GM12878 (cell line): ENCODE results near the gene FKBP4. TPM values are rescaled to one million over a fixed set of nuclear protein-coding genes. Genes with fewer than 3 reads are reported as not detected.

Source experiments
- ATAC-seq: fragments of 200-7000 bp; cut with Tn5 transposase; 3 replicates; pipeline ENCODE4 v1.9.1; 2020; ENCODE audit warnings: mild to moderate bottlenecking, moderate library complexity
- BruUV-seq: library from RNA; stranded (reverse); fragments of 400-500 nt; replicated peaks from 2 replicates; lab custom pipeline; 2021; lab: Mats Ljungman, UMichigan
- CTCF ChIA-PET: fragments of 300-600 bp; sonication (Branson Sonifier 250); formaldehyde crosslinking; extraction: SDS; loops from one replicate; lab custom pipeline; 2021; ENCODE audit warnings: inconsistent platforms; lab: Yijun Ruan, JAX
- POLR2A ChIA-PET: fragments of 350-600 bp; formaldehyde crosslinking; extraction: SDS; loops from one replicate; lab custom pipeline; 2021; ENCODE audit warnings: inconsistent platforms; lab: Charles Lee
- RAD21 ChIA-PET: fragments of 300-600 bp; sonication (Branson Sonifier 250); formaldehyde crosslinking; loops from one replicate; lab custom pipeline; 2023; ENCODE audit warnings: antibody characterized with exemption; ENCODE audit not compliant: unreplicated experiment; lab: Charles Lee
- SMC1A ChIA-PET: fragments of 300-600 bp; sonication (Branson Sonifier 250); formaldehyde crosslinking; loops from one replicate; lab custom pipeline; 2023; ENCODE audit not compliant: unreplicated experiment, uncharacterized antibody; lab: Charles Lee
- DNase-seq: peaks from one replicate; pipeline ENCODE4 v3.0.0-alpha.2; 2011; ENCODE audit warnings: low read depth, low spot score
- FAIRE-seq: peaks from 3 replicates; lab custom pipeline; 2011; peaks lifted over from hg19 to GRCh38; lab: Jason Lieb, UNC
- H2AFZ ChIP-seq: 2 replicates; pipeline ENCODE4 v1.6.0; 2011; ENCODE audit warnings: low read depth, low read length, control low read depth; ENCODE audit not compliant: control insufficient read depth
- H3K27ac ChIP-seq: 2 replicates; pipeline ENCODE4 v1.5.1; 2011; ENCODE audit warnings: control low read depth; ENCODE audit not compliant: control insufficient read depth, insufficient read depth
- H3K27me3 ChIP-seq, 2 experiments: replicated peaks in 1 of 2; 2 replicates each; pipeline versions ENCODE4 v1.6.0 to v1.6.1; 2011; ENCODE audit warnings: low read length in 1 of 2; ENCODE audit not compliant: control insufficient read depth in 2 of 2, insufficient read depth in 2 of 2
- H3K36me3 ChIP-seq, 2 experiments: 2 replicates each; pipeline ENCODE4 v1.5.1; 2011; ENCODE audit warnings: low read length in 1 of 2; ENCODE audit not compliant: control insufficient read depth in 2 of 2, insufficient read depth in 2 of 2
- H3K4me1 ChIP-seq: 2 replicates; pipeline ENCODE4 v1.6.1; 2011; ENCODE audit warnings: mild to moderate bottlenecking, low read length, moderate library complexity, mixed read lengths; ENCODE audit not compliant: control insufficient read depth, insufficient read depth
- H3K4me2 ChIP-seq: 2 replicates; pipeline ENCODE4 v1.6.0; 2011; ENCODE audit warnings: control low read depth; ENCODE audit not compliant: control insufficient read depth, insufficient read depth
- H3K4me3 ChIP-seq: fragments of 200-600 bp; sonication (generic); 2 replicates; pipeline ENCODE4 v1.5.1; 2016
- H3K79me2 ChIP-seq: 2 replicates; pipeline ENCODE4 v1.6.0; 2011; ENCODE audit warnings: low read length; ENCODE audit not compliant: control insufficient read depth, insufficient read depth
- H3K9ac ChIP-seq: 2 replicates; pipeline ENCODE4 v1.8.0; 2011; ENCODE audit warnings: low read length, control low read depth, mixed read lengths; ENCODE audit not compliant: control insufficient read depth, insufficient read depth
- H3K9me3 ChIP-seq: replicated peaks from 3 replicates; pipeline ENCODE4 v1.5.1; 2011; ENCODE audit warnings: mild to moderate bottlenecking, low read length; ENCODE audit not compliant: control insufficient read depth, insufficient read depth
- H4K20me1 ChIP-seq: 2 replicates; pipeline ENCODE4 v1.6.0; 2011; ENCODE audit not compliant: control insufficient read depth, insufficient read depth
- FOXK2 ChIP-seq: fragments of 450-650 bp; IDR thresholded peaks from 2 replicates; pipeline ENCODE4 v1.6.1; 2017; ENCODE audit warnings: mild to moderate bottlenecking, moderate library complexity
- MLLT1 ChIP-seq: fragments of 450-650 bp; IDR thresholded peaks from 2 replicates; pipeline ENCODE4 v1.6.1; 2016; ENCODE audit warnings: mild to moderate bottlenecking
- NBN ChIP-seq: fragments of 450-650 bp; IDR thresholded peaks from 2 replicates; pipeline ENCODE4 v1.6.1; 2016
- PRDM15 ChIP-seq: fragments of 450-650 bp; formaldehyde crosslinking; IDR thresholded peaks from 2 replicates; pipeline ENCODE4 v1.4.0; 2020; ENCODE audit warnings: mild to moderate bottlenecking, moderate library complexity
- REST ChIP-seq: IDR thresholded peaks from 2 replicates; pipeline ENCODE4 v1.6.1; 2012; ENCODE audit warnings: mild to moderate bottlenecking, low read depth, low read length
- SMC3 ChIP-seq: IDR thresholded peaks from 2 replicates; pipeline ENCODE4 v1.6.1; 2011; ENCODE audit warnings: low read length, improper control_type of control experiment, borderline replicate concordance
- TARDBP ChIP-seq: IDR thresholded peaks from 2 replicates; pipeline ENCODE4 v1.6.1; 2016; ENCODE audit warnings: borderline replicate concordance
- ZBTB33 ChIP-seq: fragments of 450-650 bp; IDR thresholded peaks from 2 replicates; pipeline ENCODE4 v1.6.1; 2017; ENCODE audit warnings: mild to moderate bottlenecking
- WGBS: methylation state at CpG from one replicate; pipeline ENCODE4 v1.1.6; 2016; ENCODE audit warnings: low lambda C conversion rate; ENCODE audit not compliant: insufficient replicate concordance, insufficient coverage; ENCODE audit errors: missing lambda C conversion rate; 5-methylcytosine and 5-hydroxymethylcytosine counted together
- in situ Hi-C: fragments of 300-500 bp; cut with MboI; formaldehyde crosslinking; loops from 9 replicates; pipeline ENCODE4 v1.14.3; 2018; ENCODE audit warnings: mixed read lengths
- intact Hi-C: fragments of 100-400 bp; cut with micrococcal nuclease; formaldehyde crosslinking; loops from one replicate; pipeline ENCODE4 v1.14.2; 2022; ENCODE audit not compliant: unreplicated experiment
- polyA plus RNA-seq, 11 experiments: library from polyadenylated mRNA; depleted of rRNA in 4 of 11; unstranded in 6 of 11; stranded (reverse) in 5 of 11; fragments of >200 nt; fragmentation: Nextera tagmentation in 4 of 11; fragmentation: Illumina TruSeq in 1 of 11; extraction: Ambion mirVana in 4 of 11; extraction: Trizol in 1 of 11; gene quantifications; 1 replicate in 1 of 11; 2 replicates in 10 of 11; pipeline versions ENCODE4 v1.2.1 to v1.2.3, GENCODE V29; 2011 to 2016; ENCODE audit warnings: inconsistent platforms in 2 of 11, missing spikeins in 2 of 11, low read depth in 1 of 11
- total RNA-seq, 4 experiments: library from RNA; depleted of rRNA in 3 of 4; stranded (reverse); fragments of >200 nt in 3 of 4; fragmentation: Illumina TruSeq in 1 of 4; extraction: Trizol in 1 of 4; gene quantifications; 2 replicates each; pipeline versions ENCODE4 v1.2.1 to v1.2.3, GENCODE V29; 2013 to 2021

Gene FKBP4
- total and polyA plus RNA-seq, 10 of the 15 experiments (the other 5 are each of a cell fraction or from before 2014, with no cell fraction given): 8.9 to 90.0 (median 45.4) TPM

GRCh38 chr12:2745655-2746054 is 49.1 kb upstream of the FKBP4 start:
- H3K9me3 ChIP-seq: no peaks in the 10 kb centered on the region
- ChIA-PET POLR2A (no interaction called here), SMC1A (no interaction called here)
- peaks cover 0 to 2% of the 10 kb centered on the region in 2 experiments; a peak in 2 of 4 replicates for H3K27me3 ChIP-seq
- no peak overlapping the region for H2AFZ ChIP-seq
- no peak overlapping the region for H3K4me3 ChIP-seq
- WGBS: 36% methylated on average over 2 of the region's 2 CpGs
- H4K20me1 ChIP-seq: no peaks in the 10 kb centered on the region
- no peak for FAIRE-seq
- H3K4me2 ChIP-seq: no peak overlapping the region
- TF ChIP-seq SMC3 (no peak), FOXK2 (no peak), TARDBP (no peak), ZBTB33 (no peak), MLLT1 (no peak), PRDM15 (CRISPR knock-in tag) (no peak), REST (no peak), NBN (no peak)
- TF ChIP-seq, all 136 proteins: peak for 0
- no peaks in the 10 kb centered on the region for H3K79me2 ChIP-seq
- H3K4me1 ChIP-seq: no peaks in the 10 kb centered on the region
- ATAC-seq: no peak
- no peak overlapping the region for H3K9ac ChIP-seq
- CTCF ChIA-PET: interaction anchor here (0.6 to 1.1 kb wide), 2 partner anchors 68 to 259 kb away, joined by 4 to 5 read pairs; no protein-coding TSS in a partner anchor
- H3K27ac ChIP-seq: no peak overlapping the region
- intact Hi-C loops (no loop called here), in situ Hi-C loops (no loop called here)
- H3K36me3 ChIP-seq: no peaks in the 10 kb centered on the region
- RAD21 ChIA-PET: interaction anchor here (0.7 kb wide), 1 partner anchor 186 kb away, joined by 3 read pairs; no protein-coding TSS in a partner anchor
- BruUV-seq: no TSS peak
- no peak for DNase-seq
